ENCODE results near the gene SBK3.

SBK3 gene

GRCh38 chr19:55580628-55581144 lies 35.3 kb upstream of the SBK3 start, which contains the start of gene ZNF579 (continued):
- TF ChIP-seq ZNF341 (tag by site-specific recombination; IDR thresholded peaks at IDR 0.05; ENCODE audit: low read depth) (peak; percentile 35; the same call in 1 of the 2 replicates), ZNF266 (tag by site-specific recombination; IDR thresholded peaks at IDR 0.05; ENCODE audit: low read depth) (no peak), HIC1 (tag by site-specific recombination; IDR thresholded peaks at IDR 0.05) (no peak), ZNF777 (tag by site-specific recombination; IDR thresholded peaks at IDR 0.05; ENCODE audit: borderline replicate concordance) (no peak), ZNF76 (tag by site-specific recombination; IDR thresholded peaks at IDR 0.05; ENCODE audit: borderline replicate concordance, low read depth) (peak; percentile 31; the same call in 1 of the 2 replicates), SCRT1 (tag by site-specific recombination; IDR thresholded peaks at IDR 0.05; ENCODE audit: borderline replicate concordance) (no peak), PRDM4 (tag by site-specific recombination; IDR thresholded peaks at IDR 0.05) (no peak), SALL2 (tag by site-specific recombination; IDR thresholded peaks at IDR 0.05; ENCODE audit: borderline replicate concordance) (no peak), ZNF366 (tag by site-specific recombination; conservative IDR thresholded peaks at IDR 0.05) (peak; percentile 51), ZNF639 (tag by site-specific recombination; IDR thresholded peaks at IDR 0.05) (no peak), ZXDB (tag by site-specific recombination; IDR thresholded peaks at IDR 0.05) (peak; percentile 60), ZSCAN5A (tag by site-specific recombination; IDR thresholded peaks at IDR 0.05) (0 out of 2 replicates have a peak, but pooled peaks have one; percentile 26), ZNF677 (tag by site-specific recombination; IDR thresholded peaks at IDR 0.05) (no peak), ZFP37 (tag by site-specific recombination; IDR thresholded peaks at IDR 0.05) (peak; percentile 70), ZBTB26 (tag by site-specific recombination; optimal IDR thresholded peaks at IDR 0.05) (peak; percentile 19), ZNF214 (tag by site-specific recombination; IDR thresholded peaks at IDR 0.05; ENCODE audit: borderline replicate concordance) (no peak), ZIC2 (tag by site-specific recombination; IDR thresholded peaks at IDR 0.05) (peak; percentile 17; the same call in 1 of the 2 replicates), ZNF398 (tag by site-specific recombination; IDR thresholded peaks at IDR 0.05) (peak; percentile 80), YY2 (tag by site-specific recombination; IDR thresholded peaks at IDR 0.05) (peak; percentile 31; the same call in 1 of the 2 replicates), OVOL3 (tag by site-specific recombination; IDR thresholded peaks at IDR 0.05) (no peak), ZBTB8A (tag by site-specific recombination; IDR thresholded peaks at IDR 0.05) (0 out of 2 replicates have a peak, but pooled peaks have one; percentile 17), HOXC10 (CRISPR knock-in tag; IDR thresholded peaks at IDR 0.05) (peak; percentile 53; the same call in 1 of the 2 replicates), ZNF518A (tag by site-specific recombination; conservative IDR thresholded peaks at IDR 0.05; ENCODE audit: low read depth) (peak; percentile 70)
